Testis (tissue), 3 donors: ENCODE results near the gene CLNK. TPM values are rescaled to one million over a fixed set of nuclear protein-coding genes. Genes with fewer than 3 reads are reported as not detected.

Experiments used
- DNase-seq: peaks from one replicate; pipeline ENCODE4 v3.0.0-alpha.2; 2019
- H3K27ac ChIP-seq, 2 donors: fragments of 200-600 bp; sonication (generic); one replicate each; pipeline ENCODE4 v1.5.1; 2019
- H3K27me3 ChIP-seq: fragments of 200-600 bp; sonication (generic); one replicate; pipeline ENCODE4 v1.5.1; 2019
- H3K36me3 ChIP-seq: fragments of 200-600 bp; sonication (generic); one replicate; pipeline ENCODE4 v1.5.1; 2017; ENCODE audit warnings: low read depth; ENCODE audit errors: missing control alignments
- H3K4me1 ChIP-seq: fragments of 200-600 bp; sonication (generic); one replicate; pipeline ENCODE4 v1.5.1; 2019
- H3K4me3 ChIP-seq, 2 donors: fragments of 200-600 bp; sonication (generic); one replicate each; pipeline ENCODE4 v1.5.1; 2017 to 2019
- H3K9me3 ChIP-seq: fragments of 200-600 bp; sonication (generic); one replicate; pipeline ENCODE4 v1.5.1; 2017
- POLR2A ChIP-seq: fragments of 450-650 bp; IDR thresholded peaks from one replicate; pipeline ENCODE4 v1.6.1; 2017; ENCODE audit warnings: antibody characterized with exemption, mild to moderate bottlenecking, moderate library complexity
- WGBS, 2 donors: methylation state at CpG; one replicate each; pipeline ENCODE4 v1.1.5; 2018; 5-methylcytosine and 5-hydroxymethylcytosine counted together
- intact Hi-C: fragments of 100-400 bp; cut with DNase I; formaldehyde crosslinking; loops from one replicate; pipeline ENCODE4 v1.15.1; 2023; ENCODE audit warnings: low total_unique reads
- polyA plus RNA-seq: library from polyadenylated mRNA; stranded (reverse); fragments of 350-450 nt; fragmentation: Illumina TruSeq; extraction: RNeasy Lipid Tissue Mini Kit (QIAGEN cat#74804); gene quantifications from one replicate; pipeline ENCODE4 v1.2.3, GENCODE V29; 2014; ENCODE audit warnings: low read depth, low replicate concordance; ENCODE audit not compliant: insufficient read depth
- total RNA-seq, 2 donors: library from RNA; depleted of rRNA; stranded (reverse); fragments of >200 nt; gene quantifications; one replicate each; pipeline ENCODE4 v1.2.3, GENCODE V29; 2016
- TF ChIP-seq, protein P1 (sequence below), 3 experiments: fragments of 450-650 bp in 2 of 3; fragments of 200-600 bp in 1 of 3; sonication (generic) in 1 of 3; IDR thresholded peaks; one replicate each; pipeline ENCODE4 v1.5.1; 2016 to 2019; ENCODE audit warnings: antibody characterized with exemption in 3 of 3, mild to moderate bottlenecking in 2 of 3, moderate library complexity in 1 of 3

Gene CLNK
- total and polyA plus RNA-seq, 3 donors from 2014 or later = 0.12 to 0.94 TPM; not detected in 1

DNA sequence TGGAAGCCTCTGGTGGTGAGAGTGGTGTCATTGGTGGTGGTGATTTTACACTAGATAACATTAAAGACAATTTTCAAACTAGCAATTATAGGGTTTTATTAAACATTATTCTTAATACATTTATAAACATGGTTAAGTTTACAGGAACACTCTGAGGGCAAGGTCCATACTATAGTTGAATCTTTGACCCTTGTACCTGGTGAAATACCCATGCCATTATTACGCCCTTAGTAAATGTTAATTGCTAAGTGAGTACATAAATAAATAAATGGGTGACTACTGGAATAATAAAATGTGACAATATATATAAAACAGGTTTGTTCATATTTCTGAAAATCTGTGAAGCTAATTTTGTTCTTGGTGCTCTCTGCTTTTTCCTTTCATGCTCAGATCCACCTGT, 13.6 kb upstream of the CLNK start:
- intact Hi-C loops = no loop called here
- Histone ChIP-seq H3K4me3 (no peak overlapping the region), H3K27me3 (no peaks in the 10 kb centered on the region), H3K27ac (no peak overlapping the region), H3K4me1 (peaks cover 12% of the 10 kb centered on the region), H3K9me3 (no peaks in the 10 kb centered on the region), H3K36me3 (no peaks in the 10 kb centered on the region)
- 90 to 95% methylated on average over 1 of the region's 1 CpG for WGBS, 2 donors
- TF ChIP-seq, protein P1, sequence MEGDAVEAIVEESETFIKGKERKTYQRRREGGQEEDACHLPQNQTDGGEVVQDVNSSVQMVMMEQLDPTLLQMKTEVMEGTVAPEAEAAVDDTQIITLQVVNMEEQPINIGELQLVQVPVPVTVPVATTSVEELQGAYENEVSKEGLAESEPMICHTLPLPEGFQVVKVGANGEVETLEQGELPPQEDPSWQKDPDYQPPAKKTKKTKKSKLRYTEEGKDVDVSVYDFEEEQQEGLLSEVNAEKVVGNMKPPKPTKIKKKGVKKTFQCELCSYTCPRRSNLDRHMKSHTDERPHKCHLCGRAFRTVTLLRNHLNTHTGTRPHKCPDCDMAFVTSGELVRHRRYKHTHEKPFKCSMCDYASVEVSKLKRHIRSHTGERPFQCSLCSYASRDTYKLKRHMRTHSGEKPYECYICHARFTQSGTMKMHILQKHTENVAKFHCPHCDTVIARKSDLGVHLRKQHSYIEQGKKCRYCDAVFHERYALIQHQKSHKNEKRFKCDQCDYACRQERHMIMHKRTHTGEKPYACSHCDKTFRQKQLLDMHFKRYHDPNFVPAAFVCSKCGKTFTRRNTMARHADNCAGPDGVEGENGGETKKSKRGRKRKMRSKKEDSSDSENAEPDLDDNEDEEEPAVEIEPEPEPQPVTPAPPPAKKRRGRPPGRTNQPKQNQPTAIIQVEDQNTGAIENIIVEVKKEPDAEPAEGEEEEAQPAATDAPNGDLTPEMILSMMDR (IDR thresholded peaks at IDR 0.05) = no peak
- TF ChIP-seq POLR2A = no peak
- DNase-seq = no peak

DNA sequence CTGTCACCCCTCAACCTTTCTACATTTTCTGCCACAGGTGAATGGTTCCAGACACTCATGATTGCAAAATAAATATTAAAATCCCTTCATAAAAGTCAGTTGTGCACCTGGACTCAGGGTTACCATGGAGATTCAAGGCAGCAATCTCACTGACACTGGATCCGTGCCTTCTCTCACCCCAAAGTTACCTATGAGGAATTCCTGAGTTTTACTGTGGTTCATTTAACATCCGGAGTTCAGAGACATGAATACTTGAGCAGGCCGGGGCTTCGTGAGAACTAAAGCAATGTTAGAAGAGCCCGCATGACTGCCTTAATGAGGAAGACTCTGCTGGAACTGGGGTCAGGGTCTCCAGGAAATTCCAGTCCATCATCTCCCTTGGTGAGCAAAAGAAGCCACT, 12.5 kb upstream of the CLNK start:
- Histone ChIP-seq H3K9me3 (no peaks in the 10 kb centered on the region), H3K27me3 (no peaks in the 10 kb centered on the region), H3K4me3 (no peak overlapping the region), H3K27ac (no peak overlapping the region), H3K36me3 (no peaks in the 10 kb centered on the region), H3K4me1 (peaks cover 18% of the 10 kb centered on the region)
- WGBS, 2 donors = 95 to 96% methylated on average over 5 of the region's 5 CpGs
- TF ChIP-seq, protein P1 (IDR thresholded peaks at IDR 0.05) = no peak
- no peak for TF ChIP-seq POLR2A
- no peak for DNase-seq
- intact Hi-C loops = no loop called here

DNA sequence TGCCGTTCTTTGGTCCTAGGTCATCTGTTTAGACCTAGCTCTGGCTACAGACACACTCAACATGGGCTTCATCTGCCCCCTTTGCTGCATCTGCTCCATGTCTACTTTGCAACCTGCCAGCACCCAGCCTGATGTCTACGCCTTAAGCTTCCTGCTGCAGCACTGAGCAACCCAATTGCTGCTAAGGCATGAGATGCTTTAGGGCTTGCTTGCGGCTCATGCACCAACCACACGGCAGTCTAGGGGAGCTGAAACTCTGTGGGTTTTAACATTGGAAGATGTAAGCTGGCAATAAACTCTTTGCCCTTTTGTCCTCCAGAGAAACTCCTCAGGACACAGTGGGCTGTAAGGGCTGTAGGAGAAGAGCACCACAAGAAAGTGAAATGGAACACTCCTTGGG, 11.7 kb upstream of the CLNK start:
- no peak for DNase-seq
- intact Hi-C loops = no loop called here
- TF ChIP-seq, protein P1 (IDR thresholded peaks at IDR 0.05) = no peak
- no peak for TF ChIP-seq POLR2A
- H3K9me3 ChIP-seq = no peaks in the 10 kb centered on the region
- no peak overlapping the region for H3K27ac ChIP-seq
- WGBS, 2 donors = 87 to 94% methylated on average over 4 of the region's 4 CpGs
- H3K27me3 ChIP-seq = no peaks in the 10 kb centered on the region
- no peaks in the 10 kb centered on the region for H3K36me3 ChIP-seq
- peaks cover 22% of the 10 kb centered on the region for H3K4me1 ChIP-seq
- H3K4me3 ChIP-seq = no peak overlapping the region

DNA sequence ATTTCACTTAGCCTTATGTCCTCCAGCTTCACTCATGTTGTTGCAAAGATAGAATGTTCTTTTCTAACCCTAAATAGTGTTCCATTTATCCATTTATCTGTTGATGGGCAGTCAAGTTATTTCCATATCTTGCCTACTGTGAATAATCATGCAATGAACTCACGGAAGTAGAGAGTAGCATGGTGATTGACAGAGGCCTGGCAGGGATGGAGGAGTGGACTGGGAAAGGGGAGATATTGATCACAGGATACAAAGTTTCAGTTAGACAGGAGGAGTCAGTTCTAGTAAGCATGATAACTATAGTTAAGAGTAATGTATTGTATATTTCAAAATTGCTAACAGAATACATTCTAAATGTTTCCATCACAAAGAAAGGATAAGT, 10.3 kb upstream of the CLNK start:
- no peaks in the 10 kb centered on the region for H3K9me3 ChIP-seq
- H3K36me3 ChIP-seq = no peaks in the 10 kb centered on the region
- peak; percentile 25 for DNase-seq
- intact Hi-C loops = no loop called here
- no peaks in the 10 kb centered on the region for H3K27me3 ChIP-seq
- H3K4me1 ChIP-seq = peaks cover 22% of the 10 kb centered on the region
- 73 to 75% methylated on average over 1 of the region's 1 CpG for WGBS, 2 donors
- no peak overlapping the region for H3K4me3 ChIP-seq
- TF ChIP-seq, protein P1 (IDR thresholded peaks at IDR 0.05) = no peak
- no peak for TF ChIP-seq POLR2A
- H3K27ac ChIP-seq = no peak overlapping the region

DNA sequence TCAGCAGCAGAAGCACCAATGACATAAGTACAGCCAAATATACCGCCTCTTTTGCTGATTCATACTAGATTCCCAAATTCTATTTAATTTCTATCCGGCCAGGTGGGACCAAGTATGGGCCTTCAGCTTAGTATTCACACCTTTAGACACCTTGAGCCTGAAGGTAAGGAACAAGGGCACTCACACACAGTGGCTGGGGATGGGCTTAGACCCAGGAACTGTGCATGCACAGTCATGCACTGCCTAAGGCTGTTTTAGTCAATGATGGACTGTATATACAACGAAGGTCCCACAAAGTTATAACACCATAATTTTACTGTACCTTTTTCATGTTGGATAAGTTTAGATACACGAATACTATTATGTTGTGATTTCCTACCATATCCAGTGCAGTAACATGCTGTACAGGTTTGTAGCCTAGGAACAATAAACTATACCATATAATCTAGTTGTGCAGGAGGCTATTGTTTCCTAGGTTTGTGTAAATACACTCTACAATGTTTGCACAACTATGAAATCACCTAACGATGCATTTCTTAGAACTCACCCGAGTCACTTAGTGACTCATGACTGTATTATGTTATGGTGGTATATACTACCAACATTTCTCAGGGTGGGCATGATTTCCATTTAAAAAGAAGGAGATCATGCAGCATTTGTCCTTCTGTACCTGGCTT, 9.7 kb upstream of the CLNK start:
- WGBS, 2 donors = 90 to 91% methylated on average over 6 of the region's 6 CpGs

More for the DNA sequence above, 9.7 kb upstream of the CLNK start:
- no peaks in the 10 kb centered on the region for H3K9me3 ChIP-seq
- no peak overlapping the region for H3K27ac ChIP-seq
- no peak for DNase-seq
- TF ChIP-seq, protein P1 (IDR thresholded peaks at IDR 0.05) = no peak
- TF ChIP-seq POLR2A = no peak
- no peak overlapping the region for H3K4me3 ChIP-seq
- no peaks in the 10 kb centered on the region for H3K36me3 ChIP-seq
- no peaks in the 10 kb centered on the region for H3K27me3 ChIP-seq
- H3K4me1 ChIP-seq = peaks cover 22% of the 10 kb centered on the region
- intact Hi-C loops = no loop called here
